Activated CD4-positive, alpha-beta T cell treated with anti-CD3 and anti-CD28 coated beads for 36 hours (primary cell): ENCODE measurements around the gene C20orf144. TPM values are rescaled to one million over a fixed set of nuclear protein-coding genes. Genes with fewer than 3 reads are reported as not detected.
"Not testable (repeated sequence)": the region's sequence is repeated elsewhere in the genome, so short reads cannot be mapped to it uniquely, and the experiment has no call there.

Experiments used
- ATAC-seq: fragments of 200-7000 bp; cut with Tn5 transposase; one replicate; pipeline ENCODE4 v1.10.0; 2021; ENCODE audit warnings: mild to moderate bottlenecking, moderate library complexity
- CTCF ChIA-PET: fragments of 350-600 bp; sonication (Branson Sonifier 250); formaldehyde crosslinking; loops from one replicate; lab custom pipeline; 2021; ENCODE audit warnings: antibody characterized with exemption; lab: Charles Lee
- POLR2A ChIA-PET: fragments of 350-600 bp; sonication (Branson Sonifier 250); formaldehyde crosslinking; loops from one replicate; lab custom pipeline; 2021; ENCODE audit warnings: antibody characterized with exemption, inconsistent platforms; lab: Charles Lee
- DNase-seq: peaks from one replicate; pipeline ENCODE4 v3.0.0-alpha.2; 2020
- H3K27ac Mint-ChIP-seq: one replicate; pipeline ENCODE4 v1.8.0; 2021; ENCODE audit warnings: mixed read lengths
- H3K27me3 Mint-ChIP-seq: one replicate; pipeline ENCODE4 v1.8.0; 2021; ENCODE audit warnings: mixed read lengths
- H3K36me3 Mint-ChIP-seq: one replicate; pipeline ENCODE4 v1.8.0; 2021; ENCODE audit warnings: low read depth, mixed read lengths
- H3K4me1 Mint-ChIP-seq: one replicate; pipeline ENCODE4 v1.8.0; 2021; ENCODE audit warnings: mixed read lengths
- H3K4me3 Mint-ChIP-seq: one replicate; pipeline ENCODE4 v1.8.0; 2021; ENCODE audit warnings: mild to moderate bottlenecking, moderate library complexity, mixed read lengths
- H3K9me3 Mint-ChIP-seq: one replicate; pipeline ENCODE4 v1.8.0; 2021; ENCODE audit warnings: low read depth, mixed read lengths
- intact Hi-C, 2 experiments: fragments of 100-400 bp; cut with DNase I in 1 of 2; cut with micrococcal nuclease in 1 of 2; formaldehyde crosslinking; loops; one replicate each; pipeline versions ENCODE4 v1.14.2 to v1.15.1; 2022 to 2024; cut with DNase I, micrococcal nuclease
- total RNA-seq, 2 experiments: library from RNA; stranded (reverse); gene quantifications; one replicate each; pipeline ENCODE4 v1.2.3, GENCODE V29; 2021

The C20orf144 gene
- under 1 TPM; 0.16 to 0.27 TPM for total RNA-seq

GRCh38 chr20:33662172-33662571, at the start of gene C20orf144:
Gene C20orf144 (plus strand): TSS chr20:33662327. CDS start chr20:33662346, 19 bp downstream.
- Mint-ChIP-seq H3K4me1 (peaks cover 25% of the 10 kb centered on the region), H3K9me3 (no peaks in the 10 kb centered on the region), H3K4me3 (peak within 1 kb of the TSS; percentile 78), H3K27ac (peak within 1 kb of the TSS; percentile 81), H3K27me3 (no peaks in the 10 kb centered on the region), H3K36me3 (peaks cover 2% of the 10 kb centered on the region)
- POLR2A ChIA-PET: no interaction called here
- DNase-seq (no peak), ATAC-seq (no peak)
- CTCF ChIA-PET: interaction anchor here (0.8 to 9.8 kb wide), 2 partner anchors 9 to 19 kb away, joined by 3 to 91 read pairs; no protein-coding TSS in a partner anchor
- intact Hi-C loops: loop anchor here (2.0 to 10.0 kb wide), 2 partner anchors 59 to 107 kb away; partner anchors contain the start of gene PXMP4 (in 1 of the 2)

- peaks cover 20% of the 10 kb centered on the region for H3K36me3 Mint-ChIP-seq
- no peaks in the 10 kb centered on the region for H3K27me3 Mint-ChIP-seq
- ChIA-PET CTCF (interaction anchor here (0.7 to 1.0 kb wide), 2 partner anchors 15 to 34 kb away, joined by 3 read pairs; no protein-coding TSS in a partner anchor), POLR2A (no interaction called here)
- ATAC-seq (no peak), DNase-seq (no peak)
- no peaks in the 10 kb centered on the region for H3K9me3 Mint-ChIP-seq
- H3K4me3 Mint-ChIP-seq: no peak overlapping the region
- H3K4me1 Mint-ChIP-seq: peaks cover 16% of the 10 kb centered on the region
- H3K27ac Mint-ChIP-seq: no peak overlapping the region
- intact Hi-C loops: no loop called here
Observed at GRCh38 chr20:33621717-33622400, 40.3 kb upstream of the C20orf144 start.

- H3K9me3 Mint-ChIP-seq: no peaks in the 10 kb centered on the region
- no peak overlapping the region for H3K4me3 Mint-ChIP-seq
- no peak overlapping the region for H3K27ac Mint-ChIP-seq
- H3K36me3 Mint-ChIP-seq: peaks cover 26% of the 10 kb centered on the region
- ATAC-seq (no peak), DNase-seq (no peak)
- H3K4me1 Mint-ChIP-seq: peaks cover 16% of the 10 kb centered on the region
- no peaks in the 10 kb centered on the region for H3K27me3 Mint-ChIP-seq
- intact Hi-C loops: no loop called here
- POLR2A ChIA-PET: no interaction called here
- CTCF ChIA-PET: interaction anchor here (0.7 to 1.0 kb wide), 4 partner anchors 16 to 409 kb away, joined by 3 to 4 read pairs (median 4); partner anchors contain the start of gene ACTL10
Observed at GRCh38 chr20:33622705-33623365, 39.3 kb upstream of the C20orf144 start.

- DNase-seq (no peak), ATAC-seq (peak; percentile 61)
- intact Hi-C loops: no loop called here
- CTCF ChIA-PET: interaction anchor here (0.7 to 1.1 kb wide), 2 partner anchors 44 to 183 kb away, joined by 4 to 5 read pairs; no protein-coding TSS in a partner anchor
- H3K27me3 Mint-ChIP-seq: no peaks in the 10 kb centered on the region
- peaks cover 16% of the 10 kb centered on the region for H3K4me1 Mint-ChIP-seq
- H3K4me3 Mint-ChIP-seq: no peak overlapping the region
- H3K36me3 Mint-ChIP-seq: peaks cover 28% of the 10 kb centered on the region
- no peaks in the 10 kb centered on the region for H3K9me3 Mint-ChIP-seq
- no peak overlapping the region for H3K27ac Mint-ChIP-seq
- POLR2A ChIA-PET: no interaction called here
Observed at GRCh38 chr20:33624399-33624798, 37.7 kb upstream of the C20orf144 start.

- CTCF ChIA-PET: interaction anchor here (1.1 to 1.3 kb wide), 2 partner anchors 22 to 120 kb away, joined by 3 to 6 read pairs; no protein-coding TSS in a partner anchor
- no peaks in the 10 kb centered on the region for H3K27me3 Mint-ChIP-seq
- POLR2A ChIA-PET: no interaction called here
- DNase-seq (no peak), ATAC-seq (no peak)
- intact Hi-C loops: no loop called here
- H3K9me3 Mint-ChIP-seq: no peaks in the 10 kb centered on the region
- peaks cover 16% of the 10 kb centered on the region for H3K4me1 Mint-ChIP-seq
- H3K27ac Mint-ChIP-seq: no peak overlapping the region
- peaks cover 39% of the 10 kb centered on the region for H3K36me3 Mint-ChIP-seq
- H3K4me3 Mint-ChIP-seq: no peak overlapping the region
Observed at GRCh38 chr20:33626190-33626589, 35.9 kb upstream of the C20orf144 start.

GRCh38 chr20:33627577-33628216, 34.4 kb upstream of the C20orf144 start:
- intact Hi-C loops: no loop called here
- no peak overlapping the region for H3K4me3 Mint-ChIP-seq
- ChIA-PET CTCF (no interaction called here), POLR2A (no interaction called here)
- H3K4me1 Mint-ChIP-seq: peaks cover 16% of the 10 kb centered on the region
- no peaks in the 10 kb centered on the region for H3K9me3 Mint-ChIP-seq
- H3K36me3 Mint-ChIP-seq: peaks cover 40% of the 10 kb centered on the region
- no peak for DNase-seq
- no peak overlapping the region for H3K27ac Mint-ChIP-seq
- no peaks in the 10 kb centered on the region for H3K27me3 Mint-ChIP-seq
- ATAC-seq: no peak

GRCh38 chr20:33629533-33629932, 32.6 kb upstream of the C20orf144 start:
- intact Hi-C loops: no loop called here
- Mint-ChIP-seq H3K4me3 (no peak overlapping the region), H3K9me3 (no peaks in the 10 kb centered on the region), H3K27ac (no peak overlapping the region), H3K27me3 (no peaks in the 10 kb centered on the region), H3K4me1 (peaks cover 8% of the 10 kb centered on the region), H3K36me3 (peaks cover 34% of the 10 kb centered on the region)
- ChIA-PET CTCF (no interaction called here), POLR2A (no interaction called here)
- DNase-seq (no peak), ATAC-seq (no peak)

GRCh38 chr20:33629979-33630378, 32.1 kb upstream of the C20orf144 start:
- H3K4me1 Mint-ChIP-seq: peaks cover 5% of the 10 kb centered on the region
- ChIA-PET CTCF (no interaction called here), POLR2A (no interaction called here)
- no peaks in the 10 kb centered on the region for H3K9me3 Mint-ChIP-seq
- ATAC-seq (no peak), DNase-seq (no peak)
- peaks cover 36% of the 10 kb centered on the region for H3K36me3 Mint-ChIP-seq
- no peak overlapping the region for H3K4me3 Mint-ChIP-seq
- H3K27me3 Mint-ChIP-seq: no peaks in the 10 kb centered on the region
- H3K27ac Mint-ChIP-seq: no peak overlapping the region
- intact Hi-C loops: no loop called here

GRCh38 chr20:33630507-33630906, 31.6 kb upstream of the C20orf144 start:
- DNase-seq (no peak), ATAC-seq (no peak)
- intact Hi-C loops: no loop called here
- Mint-ChIP-seq H3K9me3 (no peaks in the 10 kb centered on the region), H3K27ac (peak overlapping the region; percentile 28), H3K36me3 (peaks cover 33% of the 10 kb centered on the region), H3K27me3 (no peaks in the 10 kb centered on the region), H3K4me3 (no peak overlapping the region), H3K4me1 (peaks cover 5% of the 10 kb centered on the region)
- CTCF ChIA-PET: no interaction called here
- POLR2A ChIA-PET: no interaction called here

- H3K9me3 Mint-ChIP-seq, ATAC-seq, POLR2A ChIA-PET, intact Hi-C loops, H3K27ac Mint-ChIP-seq, H3K4me3 Mint-ChIP-seq, H3K27me3 Mint-ChIP-seq, DNase-seq, H3K4me1 Mint-ChIP-seq: not testable (repeated sequence)
- CTCF ChIA-PET: interaction anchor here (0.5 to 0.7 kb wide), 2 partner anchors 332 to 716 kb away, joined by 3 read pairs; no protein-coding TSS in a partner anchor
- H3K36me3 Mint-ChIP-seq: peaks cover 30% of the 10 kb centered on the region
Observed at GRCh38 chr20:33631910-33632309, 30.2 kb upstream of the C20orf144 start.

- no peak overlapping the region for H3K4me3 Mint-ChIP-seq
- CTCF ChIA-PET: no interaction called here
- no peak overlapping the region for H3K27ac Mint-ChIP-seq
- POLR2A ChIA-PET: no interaction called here
- no peaks in the 10 kb centered on the region for H3K9me3 Mint-ChIP-seq
- H3K4me1 Mint-ChIP-seq: peaks cover 5% of the 10 kb centered on the region
- peaks cover 23% of the 10 kb centered on the region for H3K36me3 Mint-ChIP-seq
- no peak for DNase-seq
- intact Hi-C loops: no loop called here
- ATAC-seq: no peak
- H3K27me3 Mint-ChIP-seq: no peaks in the 10 kb centered on the region
Observed at GRCh38 chr20:33635341-33635740, 26.8 kb upstream of the C20orf144 start.
